NCI-H2029 treated with DMSO at 0.1 percent for 48 hours (cell line): ENCODE results near the gene XCL2.

Experiments used
- DNase-seq: peaks from one replicate; lab custom pipeline; 2025; lab: John Stamatoyannopoulos, UW

The XCL2 gene

GRCh38 chr1:168513656-168514404 is 30.0 kb downstream of the XCL2 start:
- no peak for DNase-seq

- DNase-seq = no peak
Observed at GRCh38 chr1:168512864-168513595, 30.8 kb downstream of the XCL2 start.

- DNase-seq = no peak
Observed at GRCh38 chr1:168509875-168510791, 33.7 kb downstream of the XCL2 start.

- no peak for DNase-seq
Observed at GRCh38 chr1:168509210-168509609, 34.6 kb downstream of the XCL2 start.

GRCh38 chr1:168507828-168508227 is 36.0 kb downstream of the XCL2 start:
- DNase-seq = no peak

- DNase-seq = no peak
Observed at GRCh38 chr1:168507231-168507630, 36.6 kb downstream of the XCL2 start.

- no peak for DNase-seq
Observed at GRCh38 chr1:168506204-168506819, 37.5 kb downstream of the XCL2 start.

- DNase-seq = no peak
Observed at GRCh38 chr1:168505006-168505405, 38.8 kb downstream of the XCL2 start.

- no peak for DNase-seq
Observed at GRCh38 chr1:168504064-168504837, 39.5 kb downstream of the XCL2 start.

- no peak for DNase-seq
Observed at GRCh38 chr1:168499688-168500049, 44.1 kb downstream of the XCL2 start.

- DNase-seq = no peak
Observed at GRCh38 chr1:168498956-168499687, 44.7 kb downstream of the XCL2 start.

GRCh38 chr1:168498159-168498631 is 45.6 kb downstream of the XCL2 start:
- DNase-seq = no peak

- DNase-seq = no peak
Observed at GRCh38 chr1:168497376-168497950, 46.3 kb downstream of the XCL2 start.

GRCh38 chr1:168491527-168492164 is 52.2 kb downstream of the XCL2 start:
- no peak for DNase-seq
